COR-L47 (cell line): ENCODE results near the gene GNL2.

Experiments
- DNase-seq: peaks from one replicate; lab custom pipeline; 2025; lab: John Stamatoyannopoulos, UW

GNL2 gene

GRCh38 chr1:37595440-37596181 is at the start of gene GNL2:
GNL2 (minus strand) TSS chr1:37595937; CDS start chr1:37595822, 115 bp downstream.
- peak; percentile 96 for DNase-seq

- no peak for DNase-seq
Measured at GRCh38 chr1:37641059-37641458, 45.3 kb upstream of the GNL2 start.

GRCh38 chr1:37636435-37636834 is 40.7 kb upstream of the GNL2 start:
- no peak for DNase-seq

- DNase-seq, result no peak
Measured at GRCh38 chr1:37634992-37635902, 39.5 kb upstream of the GNL2 start.

- no peak for DNase-seq
Measured at GRCh38 chr1:37634244-37634991, 38.7 kb upstream of the GNL2 start, which contains the start of gene RSPO1. RSPO1 (minus strand) TSS chr1:37634892; CDS start chr1:37629661, 5,231 bp downstream.

- DNase-seq, result no peak
Measured at GRCh38 chr1:37633938-37634243, 38.2 kb upstream of the GNL2 start.

DNA sequence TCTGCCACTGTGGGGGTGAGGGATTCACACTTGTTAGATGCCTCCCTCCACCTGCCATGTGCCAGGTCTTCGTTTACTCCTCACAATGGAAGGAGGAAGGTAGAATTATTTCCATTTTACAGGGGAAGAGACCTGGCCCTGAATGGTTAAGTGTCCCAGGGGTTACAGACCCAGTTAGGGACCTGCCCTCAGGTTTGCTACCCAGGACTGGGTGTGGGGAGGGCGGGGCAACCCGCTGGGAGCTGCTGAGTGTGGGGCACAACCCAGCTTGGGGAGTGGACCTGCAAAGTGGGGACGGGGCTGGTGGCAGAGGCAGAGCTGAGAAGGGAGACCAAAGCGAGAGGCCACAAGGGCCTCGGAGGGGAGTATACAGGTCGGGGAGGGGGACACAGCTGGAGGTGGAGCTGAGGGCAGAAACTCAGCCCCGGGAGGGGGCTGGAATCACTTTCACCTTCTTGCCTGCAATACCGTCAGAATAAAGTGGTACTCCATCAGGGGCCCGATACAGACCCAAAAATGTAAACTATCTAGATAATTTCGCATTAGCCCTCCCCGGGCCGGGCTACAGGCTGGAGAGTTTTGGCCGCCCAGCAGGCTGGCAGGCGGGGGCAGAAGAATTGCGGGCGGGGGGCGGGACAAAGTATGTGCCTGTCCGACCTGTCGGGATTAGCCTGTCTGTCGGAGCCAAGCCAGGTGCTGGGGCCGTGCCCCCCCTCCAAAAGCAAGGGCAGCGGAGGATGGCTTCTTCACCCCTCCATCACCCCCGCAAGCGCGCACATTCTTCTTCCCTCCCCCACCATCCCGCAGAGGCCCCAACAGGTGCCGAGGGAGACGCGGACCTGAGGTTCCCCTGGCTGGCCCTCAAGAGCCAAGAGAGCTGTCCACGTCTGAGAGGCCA is 37.6 kb upstream of the GNL2 start:
- DNase-seq, result no peak

DNA sequence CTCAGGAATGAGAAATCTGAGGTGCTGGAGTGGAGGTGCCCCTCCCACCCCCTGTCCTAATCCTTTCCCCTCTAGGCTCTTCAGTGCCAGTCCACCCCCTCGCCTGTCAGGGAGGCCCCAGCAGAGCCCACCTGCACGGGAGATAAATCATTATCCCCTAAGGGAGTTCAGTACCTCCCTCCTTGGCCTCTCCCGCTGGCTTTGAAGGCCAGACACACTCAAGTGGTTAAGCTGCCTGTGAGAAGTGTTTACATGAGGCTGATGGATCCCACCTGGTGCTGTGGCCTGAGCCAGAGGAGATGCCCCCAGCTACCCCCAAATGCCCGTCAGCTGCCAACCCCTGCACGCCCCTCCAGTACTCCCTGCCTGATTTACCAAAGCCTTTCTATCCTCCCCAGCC is 35.3 kb upstream of the GNL2 start:
- DNase-seq, result no peak

DNA sequence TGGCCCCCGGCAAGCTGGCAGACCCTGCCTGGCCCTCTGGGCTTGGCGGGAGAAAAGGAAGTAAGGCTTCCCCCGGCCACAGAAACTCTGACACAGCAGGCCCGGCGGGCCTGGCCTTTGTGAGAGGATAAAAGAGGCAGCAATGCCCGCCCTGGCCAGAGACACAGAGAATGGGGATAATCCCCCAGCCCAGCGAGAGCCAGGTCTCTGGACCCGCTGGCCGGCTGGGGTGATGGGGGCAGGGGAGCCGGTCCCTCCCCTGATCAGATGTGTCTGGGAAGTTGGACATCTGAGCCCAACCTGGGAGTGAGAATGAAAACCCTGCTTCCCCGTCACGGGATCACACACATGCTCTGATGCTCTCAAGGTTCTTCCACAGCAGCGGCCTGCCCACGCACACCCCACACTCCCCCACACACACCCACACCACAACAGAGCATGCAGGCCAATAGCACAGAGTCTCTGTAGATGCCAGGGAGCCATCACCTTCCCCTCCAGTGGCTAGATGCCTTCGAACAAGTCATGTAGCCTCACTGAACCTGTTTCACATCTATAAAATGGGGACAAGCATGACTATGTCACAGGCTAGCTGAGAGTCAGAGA is 34.8 kb upstream of the GNL2 start:
- DNase-seq, result no peak

DNA sequence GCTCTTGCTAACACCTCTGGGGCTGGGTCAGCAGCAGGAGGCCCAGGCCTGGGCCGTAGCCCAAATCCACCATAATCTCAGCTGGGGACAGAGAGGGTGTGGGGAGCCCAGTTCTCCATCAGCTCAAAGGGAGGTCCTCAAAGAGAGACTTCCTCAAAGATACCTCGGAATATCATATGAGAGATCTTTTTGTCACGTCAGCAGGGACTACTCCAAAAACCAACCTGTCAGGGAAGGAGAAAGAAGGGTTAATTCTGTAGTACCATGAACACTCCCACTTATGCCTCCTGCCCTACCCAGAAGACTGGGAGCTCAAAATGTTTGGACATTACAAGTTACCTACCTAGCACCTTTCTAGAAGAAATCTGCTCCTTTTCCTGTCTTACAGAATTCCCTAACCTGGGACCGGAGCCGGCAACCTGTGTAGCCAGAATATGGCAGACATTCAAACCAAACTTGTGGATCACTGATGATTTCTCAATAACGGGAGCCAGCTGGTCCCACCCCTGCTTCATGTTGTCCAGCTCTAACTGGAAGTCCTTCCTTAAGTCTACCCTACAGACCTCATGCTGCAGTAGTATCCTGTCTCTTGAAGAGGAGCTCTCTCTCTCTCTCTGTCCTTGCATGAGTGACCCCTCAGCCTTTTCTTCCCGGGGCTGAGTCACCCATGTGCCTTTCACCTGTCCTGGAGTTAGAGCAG is 34.1 kb upstream of the GNL2 start:
- DNase-seq, result no peak

DNA sequence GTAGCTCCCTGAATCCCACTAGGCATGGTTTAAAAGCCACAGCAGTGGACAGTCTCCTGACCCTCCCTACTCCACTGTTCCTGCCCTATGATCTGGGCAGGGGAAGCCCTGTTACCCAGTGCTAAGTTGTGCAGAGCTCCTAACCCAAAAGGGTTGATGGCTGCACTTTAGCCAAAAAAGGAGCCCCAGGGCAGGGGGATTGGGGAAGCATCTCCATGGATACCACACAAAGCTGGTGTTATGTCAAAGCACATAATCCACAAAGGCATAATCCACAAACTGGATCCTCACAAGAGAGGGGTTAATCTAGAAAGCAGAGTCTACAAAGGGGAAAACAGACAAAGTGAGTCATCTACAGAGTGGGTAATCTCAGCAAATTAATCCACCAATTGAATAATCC is 33.3 kb upstream of the GNL2 start:
- no peak for DNase-seq

DNA sequence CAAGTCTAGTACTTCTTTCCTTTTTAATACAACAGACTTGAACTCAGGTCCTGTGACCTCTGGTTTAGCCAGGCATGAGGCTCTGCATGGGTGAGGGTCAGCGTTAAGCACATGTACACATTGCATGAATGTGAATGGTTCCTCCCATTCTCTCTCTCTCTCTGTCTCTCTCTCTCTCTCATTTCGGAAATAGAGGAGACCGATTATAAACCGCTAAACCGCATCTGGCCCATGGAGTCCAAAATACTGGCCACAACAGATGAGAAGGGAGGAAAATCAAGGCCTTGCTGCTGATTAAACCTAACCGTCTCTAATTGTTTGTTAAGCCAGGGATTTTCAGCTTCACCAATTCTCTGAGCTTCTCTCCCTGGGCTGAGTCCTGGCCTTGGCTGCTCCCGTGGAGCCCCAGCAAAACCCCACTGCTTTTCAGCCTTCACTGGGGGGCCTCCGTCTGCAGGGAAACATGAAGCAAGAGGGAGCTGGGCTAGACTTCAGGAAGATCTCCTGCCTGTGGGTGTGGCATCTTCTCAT is 32.4 kb upstream of the GNL2 start:
- no peak for DNase-seq

DNA sequence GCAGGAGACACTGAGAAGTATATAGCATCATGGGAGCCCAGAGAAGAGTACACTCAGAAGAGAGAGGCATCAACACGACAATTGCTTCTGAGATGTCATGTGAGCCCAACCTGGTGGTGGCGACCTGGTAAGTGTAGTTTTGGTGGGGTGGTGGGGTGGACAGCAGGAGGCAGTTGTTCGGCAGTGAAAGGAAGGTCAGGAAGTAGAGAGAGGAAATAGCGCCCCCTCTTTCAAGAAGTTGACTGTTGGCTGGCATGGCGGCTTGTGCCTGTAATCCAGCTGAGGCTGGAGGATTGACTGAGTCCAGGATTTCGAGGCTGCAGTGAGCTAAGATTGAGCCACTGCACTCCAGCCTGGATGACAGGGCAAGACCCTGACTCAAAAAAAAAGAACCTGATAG is 26.4 kb upstream of the GNL2 start:
- no peak for DNase-seq

DNA sequence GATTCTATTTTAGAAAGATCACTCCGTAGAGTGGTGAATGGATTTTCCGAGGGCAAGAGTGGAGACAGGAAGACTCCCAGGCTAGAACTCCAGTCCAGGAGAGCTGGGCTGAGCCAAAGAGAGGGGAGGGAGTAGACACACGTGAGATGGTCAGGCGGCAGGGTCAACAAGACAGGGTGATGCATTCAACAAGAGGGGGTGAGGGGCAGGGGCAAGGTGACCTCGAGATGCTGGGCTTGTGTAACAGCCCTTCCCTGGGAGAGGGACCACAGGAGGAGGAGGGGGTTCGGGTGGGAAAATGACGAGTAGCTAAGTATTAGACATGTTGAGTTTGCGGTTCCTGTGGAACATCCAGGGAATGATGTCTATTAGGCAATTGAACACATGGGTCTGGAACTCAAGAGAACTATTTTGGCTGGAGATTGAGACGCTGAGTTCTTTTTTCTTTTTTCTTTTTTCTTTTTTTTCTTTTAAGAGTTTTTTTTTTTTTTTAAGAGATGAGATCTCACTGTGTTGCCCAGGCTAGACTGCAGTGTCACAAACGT is 25.7 kb upstream of the GNL2 start:
- DNase-seq, result no peak

- no peak for DNase-seq
Measured at GRCh38 chr1:37620707-37621106, 25.0 kb upstream of the GNL2 start.

GRCh38 chr1:37616330-37616729 is 20.6 kb upstream of the GNL2 start:
- DNase-seq, result no peak

- no peak for DNase-seq
Measured at GRCh38 chr1:37614105-37614504, 18.4 kb upstream of the GNL2 start.

DNA sequence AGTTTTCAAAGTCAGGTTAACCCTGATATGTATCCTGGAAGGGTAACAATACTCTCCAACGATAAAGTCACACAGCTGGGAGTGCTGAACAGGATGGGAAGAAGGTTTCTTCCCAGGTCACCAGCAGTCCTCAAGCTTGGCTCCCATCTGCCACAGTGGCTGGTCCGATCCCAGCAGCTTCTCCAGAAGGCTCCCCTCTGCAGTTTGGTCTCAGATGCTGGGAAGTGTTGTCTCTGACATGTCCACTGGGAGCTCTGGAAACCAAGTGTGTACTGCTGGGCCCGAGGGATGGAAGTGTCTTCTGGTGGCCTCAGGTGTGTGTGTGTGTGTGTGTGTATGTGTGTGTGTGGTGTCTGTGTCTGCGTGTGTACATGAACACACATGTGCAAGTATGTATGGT is 16.4 kb upstream of the GNL2 start:
- no peak for DNase-seq

DNA sequence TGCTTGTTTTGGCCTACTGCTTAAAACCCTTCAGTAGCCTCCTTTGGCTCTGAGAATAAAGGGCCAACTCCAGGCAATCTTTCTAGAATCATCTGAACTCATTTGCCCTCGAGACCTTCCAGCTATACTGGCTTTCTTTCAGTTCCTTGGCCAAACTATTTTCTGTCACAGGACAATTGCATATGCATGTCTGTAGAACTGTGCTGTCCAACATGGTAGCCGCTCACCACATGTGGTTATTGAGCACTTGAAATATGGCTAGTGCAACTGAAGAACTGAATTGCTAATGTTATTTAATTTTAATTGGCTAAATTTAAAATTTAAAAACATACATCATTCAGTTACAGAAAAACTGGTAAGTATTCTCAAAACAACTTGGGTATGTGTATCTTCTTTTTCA is 14.3 kb upstream of the GNL2 start:
- no peak for DNase-seq

GRCh38 chr1:37609002-37609401 is 13.3 kb upstream of the GNL2 start:
- no peak for DNase-seq
